SW 1271 (cell line): ENCODE data around the gene IGFL3.

Experiments used
- DNase-seq, 2 experiments: peaks; one replicate each; lab custom pipeline; 2025; lab: John Stamatoyannopoulos, UW

IGFL3 gene

DNA sequence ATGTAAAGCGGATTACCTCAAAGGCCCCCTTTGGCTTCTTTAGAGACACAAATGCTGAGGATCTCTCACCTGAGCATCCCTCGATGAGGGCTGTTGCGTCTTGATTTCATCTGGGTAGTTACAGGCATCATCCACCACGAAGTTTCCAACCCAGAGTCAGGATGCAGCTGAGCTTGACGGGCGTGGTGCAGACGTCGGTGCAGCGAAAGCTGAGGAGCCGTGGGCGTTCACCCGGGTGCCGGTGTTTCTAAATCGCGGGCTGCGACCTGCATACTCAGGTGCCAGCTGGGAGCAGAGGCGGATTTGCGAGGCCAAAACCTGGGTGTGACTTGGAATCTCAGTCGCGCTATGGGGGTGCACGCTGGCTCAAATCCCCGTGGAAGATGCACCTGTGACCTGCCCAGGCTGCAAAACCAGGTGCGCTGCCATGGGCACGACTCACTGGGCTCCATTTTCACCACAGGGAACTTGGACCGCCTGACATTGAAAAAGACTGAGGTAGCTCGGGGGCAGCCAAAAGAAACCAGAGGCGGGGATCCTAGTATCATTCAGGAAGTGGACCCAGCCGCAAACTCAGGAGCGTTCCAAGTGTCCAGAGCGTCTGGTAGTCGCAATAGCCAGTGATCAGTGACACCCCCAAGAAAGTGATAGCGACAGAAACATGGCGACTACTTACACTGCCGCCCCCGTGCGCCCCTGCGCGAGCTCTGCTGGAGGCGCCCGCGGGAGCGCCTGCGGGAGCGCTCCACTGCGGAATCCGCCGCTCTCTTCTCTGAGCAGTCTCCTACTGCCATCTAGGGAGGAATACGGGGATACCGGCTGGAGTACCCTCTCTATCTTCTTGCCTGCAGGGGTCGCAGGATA is 47.3 kb downstream of the IGFL3 start:
- peak; percentile 63 to 87 for DNase-seq

DNA sequence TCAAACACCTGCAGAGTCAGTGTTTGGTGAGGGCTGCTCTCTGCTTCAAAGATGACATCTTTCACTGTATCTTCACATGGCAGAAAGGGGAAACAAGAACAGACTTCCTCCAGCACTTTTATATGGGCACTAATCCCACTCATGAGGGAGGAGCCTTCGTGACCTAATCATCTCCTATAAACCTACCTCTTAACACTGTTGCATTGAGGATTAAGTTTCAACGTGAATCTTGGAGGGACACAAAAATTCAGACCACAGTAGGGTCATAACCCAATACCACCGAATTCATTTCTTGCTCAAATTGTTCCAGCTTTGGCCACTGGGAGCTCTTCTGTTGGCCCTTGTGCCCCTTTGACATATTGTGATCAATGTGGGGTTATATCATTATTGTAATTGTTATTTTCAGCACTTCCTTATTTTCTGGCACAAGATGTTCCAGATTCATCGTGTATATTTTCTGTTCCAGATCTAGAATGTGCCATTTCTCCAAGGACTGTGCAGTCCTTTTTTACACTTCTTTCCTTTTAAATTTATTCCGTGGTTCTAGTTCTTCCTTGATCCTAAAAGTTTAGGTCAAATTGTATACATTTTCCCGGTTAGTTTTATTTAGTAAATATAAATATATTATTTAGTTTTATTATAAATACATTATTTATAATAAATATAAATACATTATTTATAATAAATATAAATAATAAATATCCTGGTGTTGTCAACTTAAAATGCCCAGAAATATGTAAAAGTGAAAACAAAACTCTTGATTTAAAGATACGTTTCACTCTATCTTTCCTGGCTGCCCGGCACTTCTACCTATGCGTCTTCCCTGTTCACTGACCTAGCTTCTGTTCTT is 48.2 kb downstream of the IGFL3 start:
- no peak for DNase-seq

DNA sequence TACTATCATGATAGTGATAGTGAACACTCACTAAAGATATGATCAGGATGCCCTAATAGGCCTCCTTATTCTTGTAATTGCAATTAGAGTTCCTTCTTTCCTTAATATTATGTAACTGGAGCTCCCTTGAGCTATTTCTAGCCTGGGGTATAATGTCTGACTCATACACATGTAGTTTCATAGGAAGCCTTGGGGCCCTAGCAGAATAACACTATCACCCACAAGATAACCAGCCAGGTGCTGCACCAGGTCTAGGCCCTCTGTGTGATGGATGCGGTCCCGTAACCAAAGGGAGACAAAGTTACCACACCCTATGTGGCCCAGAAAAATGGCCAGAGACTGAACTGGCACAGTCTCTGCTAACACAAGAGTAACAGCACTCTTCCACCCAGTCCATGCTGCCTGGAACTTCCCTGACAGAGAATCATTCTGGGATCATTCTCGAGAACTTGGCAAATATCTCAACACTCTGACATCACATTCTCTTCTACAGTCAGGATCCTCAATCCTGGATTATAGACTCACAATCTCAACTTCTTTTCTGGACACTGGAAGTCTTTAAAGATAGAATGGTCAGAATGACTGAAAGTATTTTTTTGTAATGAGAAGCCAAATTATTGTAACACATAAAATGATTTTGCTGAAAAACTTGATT is 51.1 kb downstream of the IGFL3 start:
- peak in 1 of 2 experiments; percentile 15 for DNase-seq
